Posterior vena cava (tissue), 2 donors: ENCODE measurements around the gene TARBP1. TPM values are rescaled to one million over a fixed set of nuclear protein-coding genes. Genes with fewer than 3 reads are reported as not detected.

Experiments
- DNase-seq: peaks from one replicate; pipeline ENCODE4 v3.0.0-alpha.2; 2020; ENCODE audit warnings: low spot score
- intact Hi-C, 2 donors: fragments of 100-400 bp; cut with DNase I; formaldehyde crosslinking; loops; one replicate each; pipeline versions ENCODE4 v1.14.1 to v1.14.2; 2022 to 2023
- total RNA-seq, 2 donors: library from RNA; stranded (reverse); fragmentation: NEBNext Ultra II Directional; extraction: Animal tissue kit (Norgen Biotek cat#: 25700); gene quantifications; one replicate each; pipeline ENCODE4 v1.2.1, GENCODE V29; 2021
- donor health status: DM: yes; HTN: yes; CAD: no.
- donor health status: DM: yes; HTN: yes; CAD: no.

Gene TARBP1
- total RNA-seq, 2 donors from 2014 or later, result 13.8 to 20.0 TPM

- no peak for DNase-seq
- intact Hi-C loops, result no loop called here
Observed at GRCh38 chr1:234490793-234491479, 12.0 kb upstream of the TARBP1 start.

GRCh38 chr1:234489698-234490077, 10.7 kb upstream of the TARBP1 start:
- intact Hi-C loops, result loop anchor here (5.0 kb wide), 2 partner anchors 593 to 608 kb away; no protein-coding TSS in a partner anchor
- DNase-seq, result no peak

- intact Hi-C loops, result loop anchor here (5.0 kb wide), 2 partner anchors 593 to 608 kb away; no protein-coding TSS in a partner anchor
Observed at GRCh38 chr1:234489007-234489697, 10.2 kb upstream of the TARBP1 start.

GRCh38 chr1:234488054-234489006, 9.4 kb upstream of the TARBP1 start:
- DNase-seq, result no peak
- intact Hi-C loops, result loop anchor here (5.0 kb wide), 2 partner anchors 594 to 609 kb away; no protein-coding TSS in a partner anchor

More at GRCh38 chr1:234489007-234489697, 10.2 kb upstream of the TARBP1 start:
- DNase-seq, result no peak

GRCh38 chr1:234486858-234487840, 8.2 kb upstream of the TARBP1 start:
- intact Hi-C loops, result loop anchor here (5.0 kb wide), 2 partner anchors 595 to 610 kb away; no protein-coding TSS in a partner anchor
- no peak for DNase-seq

GRCh38 chr1:234484991-234485739, 6.2 kb upstream of the TARBP1 start:
- intact Hi-C loops, result loop anchor here (5.0 kb wide), 2 partner anchors 597 to 612 kb away; no protein-coding TSS in a partner anchor
- no peak for DNase-seq

- intact Hi-C loops, result no loop called here
- DNase-seq, result no peak
Observed at GRCh38 chr1:234484218-234484617, 5.2 kb upstream of the TARBP1 start.

- DNase-seq, result no peak
- intact Hi-C loops, result no loop called here
Observed at GRCh38 chr1:234481771-234482170, 2.8 kb upstream of the TARBP1 start.

GRCh38 chr1:234479866-234480265, 887 bp upstream of the TARBP1 start:
- intact Hi-C loops, result loop anchor here in 1 of 2 donors (2.0 kb wide), 1 partner anchor 77 kb away; no protein-coding TSS in a partner anchor
- DNase-seq, result no peak

- intact Hi-C loops, result loop anchor here in 1 of 2 donors (2.0 kb wide), 1 partner anchor 76 kb away; no protein-coding TSS in a partner anchor
Observed at GRCh38 chr1:234479310-234479559, 256 bp upstream of the TARBP1 start.

GRCh38 chr1:234478152-234478480, 863 bp downstream of the TARBP1 start:
- intact Hi-C loops, result loop anchor here in 1 of 2 donors (2.0 kb wide), 1 partner anchor 75 kb away; no protein-coding TSS in a partner anchor
- DNase-seq, result no peak

More at GRCh38 chr1:234479310-234479559, 256 bp upstream of the TARBP1 start:
- no peak for DNase-seq

GRCh38 chr1:234477386-234478151, 1.4 kb downstream of the TARBP1 start:
- intact Hi-C loops, result loop anchor here in 1 of 2 donors (2.0 kb wide), 1 partner anchor 75 kb away; no protein-coding TSS in a partner anchor
- DNase-seq, result no peak

GRCh38 chr1:234476172-234476571, 2.8 kb downstream of the TARBP1 start:
- intact Hi-C loops, result no loop called here
- no peak for DNase-seq

GRCh38 chr1:234475167-234475793, 3.7 kb downstream of the TARBP1 start:
- DNase-seq, result no peak
- intact Hi-C loops, result no loop called here

GRCh38 chr1:234474375-234474774, 4.6 kb downstream of the TARBP1 start:
- intact Hi-C loops, result no loop called here
- no peak for DNase-seq

GRCh38 chr1:234473118-234473517, 5.9 kb downstream of the TARBP1 start:
- intact Hi-C loops, result no loop called here
- DNase-seq, result no peak
